ENCODE measurements around the gene TIGIT. TPM values are rescaled to one million over a fixed set of nuclear protein-coding genes. Genes with fewer than 3 reads are reported as not detected.

Gene TIGIT
- total and polyA plus RNA-seq, 3 experiments from 2014 or later, result 92.8 to 185 (median 185) TPM

GRCh38 chr3:114328345-114328744 lies 34.5 kb downstream of the TIGIT start:
- no peak overlapping the region for H3K4me3 ChIP-seq (ENCODE audit: low read length)
- H3K4me3 Mint-ChIP-seq, result peak overlapping the region in 2 of 7 donors; percentile 39 to 71
- H3K9me3 ChIP-seq (ENCODE audit: low read length), result no peaks in the 10 kb centered on the region
- no peaks in the 10 kb centered on the region for H3K9me3 Mint-ChIP-seq
- no peaks in the 10 kb centered on the region for H3K27me3 Mint-ChIP-seq
- peaks cover 3 to 15% (median 13%) of the 10 kb centered on the region in 3 donors for H3K36me3 Mint-ChIP-seq
- H3K27me3 ChIP-seq (ENCODE audit: insufficient read depth, low read length, poor library complexity, severe bottlenecking), result no peaks in the 10 kb centered on the region
- ChIA-PET CTCF (interaction anchor here (1.2 to 3.4 kb wide), 5 partner anchors 12 to 105 kb away, joined by 3 to 18 read pairs (median 4); no protein-coding TSS in a partner anchor), POLR2A (interaction anchor here (1.0 to 1.5 kb wide), 3 partner anchors 11 to 21 kb away, joined by 3 to 5 read pairs (median 4); no protein-coding TSS in a partner anchor)
- DNase-seq, result no peak
- no peak overlapping the region for H3K27ac ChIP-seq (ENCODE audit: low read depth, low read length)
- H3K4me1 Mint-ChIP-seq, result peaks cover 80 to 97% (median 96%) of the 10 kb centered on the region in 3 donors
- no peaks in the 10 kb centered on the region for H3K36me3 ChIP-seq (ENCODE audit: insufficient read depth, low read length)
- peaks cover 30% of the 10 kb centered on the region for H3K4me1 ChIP-seq (ENCODE audit: insufficient read depth, low read length)
- peak overlapping the region in 5 of 8 donors; percentile 13 to 87 (median 65) for H3K27ac Mint-ChIP-seq

DNA sequence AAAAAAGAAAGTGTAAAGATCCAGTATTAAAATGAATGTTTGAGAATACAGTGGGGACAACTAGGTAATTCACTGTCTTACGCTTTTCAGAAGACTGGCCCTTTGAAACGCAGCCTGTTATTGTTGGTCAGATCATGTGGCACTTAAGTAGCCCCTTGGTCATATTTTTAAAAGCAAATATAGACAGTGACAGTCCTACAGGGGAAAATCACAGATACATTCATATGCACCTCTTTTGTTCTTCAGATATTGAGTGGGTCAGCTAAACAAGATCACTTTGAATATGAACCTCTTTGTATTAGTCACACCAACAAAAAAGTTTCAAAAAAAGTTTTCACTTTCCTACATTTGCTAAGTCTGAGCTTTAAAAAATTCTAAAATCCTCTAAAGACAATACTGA lies 36.0 kb downstream of the TIGIT start:
- peaks cover 78 to 96% (median 95%) of the 10 kb centered on the region in 3 donors for H3K4me1 Mint-ChIP-seq
- H3K27ac ChIP-seq (ENCODE audit: low read depth, low read length), result no peak overlapping the region
- H3K4me3 ChIP-seq (ENCODE audit: low read length), result no peak overlapping the region
- H3K4me1 ChIP-seq (ENCODE audit: insufficient read depth, low read length), result peaks cover 32% of the 10 kb centered on the region
- no peaks in the 10 kb centered on the region for H3K27me3 Mint-ChIP-seq
- ChIA-PET POLR2A (interaction anchor here (1.3 kb wide), 1 partner anchor 16 kb away, joined by 7 read pairs; no protein-coding TSS in a partner anchor), CTCF (interaction anchor here (1.4 to 3.4 kb wide), 2 partner anchors 30 to 116 kb away, joined by 5 to 18 read pairs; no protein-coding TSS in a partner anchor)
- no peaks in the 10 kb centered on the region for H3K9me3 ChIP-seq (ENCODE audit: low read length)
- H3K36me3 ChIP-seq (ENCODE audit: insufficient read depth, low read length), result no peaks in the 10 kb centered on the region
- peak overlapping the region in 2 of 7 donors; percentile 17 to 24 for H3K4me3 Mint-ChIP-seq
- H3K36me3 Mint-ChIP-seq, result peaks cover 3 to 15% (median 10%) of the 10 kb centered on the region in 3 donors
- DNase-seq, result no peak
- H3K9me3 Mint-ChIP-seq, result no peaks in the 10 kb centered on the region
- H3K27me3 ChIP-seq (ENCODE audit: insufficient read depth, low read length, poor library complexity, severe bottlenecking), result no peaks in the 10 kb centered on the region
- peak overlapping the region in 4 of 8 donors; percentile 8 to 45 (median 23) for H3K27ac Mint-ChIP-seq

GRCh38 chr3:114331007-114331406 lies 37.2 kb downstream of the TIGIT start:
- peak overlapping the region in 1 of 7 donors; percentile 2 for H3K4me3 Mint-ChIP-seq
- H3K36me3 Mint-ChIP-seq, result peaks cover 3 to 15% (median 8%) of the 10 kb centered on the region in 3 donors
- H3K27ac ChIP-seq (ENCODE audit: low read depth, low read length), result no peak overlapping the region
- H3K4me1 Mint-ChIP-seq, result peaks cover 77 to 95% (median 95%) of the 10 kb centered on the region in 3 donors
- no peaks in the 10 kb centered on the region for H3K9me3 Mint-ChIP-seq
- H3K9me3 ChIP-seq (ENCODE audit: low read length), result no peaks in the 10 kb centered on the region
- ChIA-PET POLR2A (interaction anchor here (1.1 kb wide), 1 partner anchor 110 kb away, joined by 3 read pairs; no protein-coding TSS in a partner anchor), CTCF (no interaction called here)
- H3K4me1 ChIP-seq (ENCODE audit: insufficient read depth, low read length), result peaks cover 27% of the 10 kb centered on the region
- H3K4me3 ChIP-seq (ENCODE audit: low read length), result no peak overlapping the region
- no peak for DNase-seq
- no peaks in the 10 kb centered on the region for H3K27me3 ChIP-seq (ENCODE audit: insufficient read depth, low read length, poor library complexity, severe bottlenecking)
- no peaks in the 10 kb centered on the region for H3K27me3 Mint-ChIP-seq
- H3K36me3 ChIP-seq (ENCODE audit: insufficient read depth, low read length), result no peaks in the 10 kb centered on the region
- peak overlapping the region in 7 of 8 donors; percentile 9 to 89 (median 80) for H3K27ac Mint-ChIP-seq

- CTCF ChIA-PET, result no interaction called here
- no peak for DNase-seq
Observed at GRCh38 chr3:114331710-114332109, 37.9 kb downstream of the TIGIT start.

GRCh38 chr3:114332342-114333179 lies 38.7 kb downstream of the TIGIT start:
- H3K4me1 Mint-ChIP-seq, result peaks cover 72 to 94% (median 93%) of the 10 kb centered on the region in 3 donors
- H3K27me3 ChIP-seq (ENCODE audit: insufficient read depth, low read length, poor library complexity, severe bottlenecking), result no peaks in the 10 kb centered on the region
- ChIA-PET POLR2A (interaction anchor here (1.1 kb wide), 2 partner anchors 9 to 111 kb away, joined by 3 read pairs; no protein-coding TSS in a partner anchor), CTCF (interaction anchor here (1.2 to 4.8 kb wide), 2 partner anchors 8 to 41 kb away, joined by 4 to 29 read pairs; no protein-coding TSS in a partner anchor)
- no peaks in the 10 kb centered on the region for H3K36me3 ChIP-seq (ENCODE audit: insufficient read depth, low read length)
- H3K9me3 ChIP-seq (ENCODE audit: low read length), result no peaks in the 10 kb centered on the region
- peaks cover 19% of the 10 kb centered on the region for H3K4me1 ChIP-seq (ENCODE audit: insufficient read depth, low read length)
- no peaks in the 10 kb centered on the region for H3K9me3 Mint-ChIP-seq
- H3K27ac ChIP-seq (ENCODE audit: low read depth, low read length), result no peak overlapping the region
- no peak overlapping the region for H3K4me3 ChIP-seq (ENCODE audit: low read length)
- DNase-seq, result no peak
- H3K27me3 Mint-ChIP-seq, result no peaks in the 10 kb centered on the region
- H3K36me3 Mint-ChIP-seq, result peaks cover 4 to 18% (median 8%) of the 10 kb centered on the region in 3 donors
- peak overlapping the region; percentile 9 to 66 (median 49) for H3K4me3 Mint-ChIP-seq
- H3K27ac Mint-ChIP-seq, result peak overlapping the region; percentile 80 to 93 (median 89)

More at GRCh38 chr3:114331710-114332109, 37.9 kb downstream of the TIGIT start:
- Histone ChIP-seq H3K4me3 (ENCODE audit: low read length) (no peak overlapping the region), H3K36me3 (ENCODE audit: insufficient read depth, low read length) (no peaks in the 10 kb centered on the region), H3K9me3 (ENCODE audit: low read length) (no peaks in the 10 kb centered on the region), H3K4me1 (ENCODE audit: insufficient read depth, low read length) (peaks cover 26% of the 10 kb centered on the region), H3K27ac (ENCODE audit: low read depth, low read length) (no peak overlapping the region), H3K27me3 (ENCODE audit: insufficient read depth, low read length, poor library complexity, severe bottlenecking) (no peaks in the 10 kb centered on the region)
- Mint-ChIP-seq H3K4me3 (peak overlapping the region in 4 of 7 donors; percentile 10 to 59 (median 40)), H3K27me3 (no peaks in the 10 kb centered on the region), H3K4me1 (peaks cover 77 to 95% (median 95%) of the 10 kb centered on the region in 3 donors), H3K27ac (peak overlapping the region in 7 of 8 donors; percentile 80 to 93 (median 89)), H3K36me3 (peaks cover 4 to 16% (median 8%) of the 10 kb centered on the region in 3 donors), H3K9me3 (no peaks in the 10 kb centered on the region)
- POLR2A ChIA-PET, result interaction anchor here (1.1 kb wide), 2 partner anchors 8 to 111 kb away, joined by 3 read pairs; no protein-coding TSS in a partner anchor

DNA sequence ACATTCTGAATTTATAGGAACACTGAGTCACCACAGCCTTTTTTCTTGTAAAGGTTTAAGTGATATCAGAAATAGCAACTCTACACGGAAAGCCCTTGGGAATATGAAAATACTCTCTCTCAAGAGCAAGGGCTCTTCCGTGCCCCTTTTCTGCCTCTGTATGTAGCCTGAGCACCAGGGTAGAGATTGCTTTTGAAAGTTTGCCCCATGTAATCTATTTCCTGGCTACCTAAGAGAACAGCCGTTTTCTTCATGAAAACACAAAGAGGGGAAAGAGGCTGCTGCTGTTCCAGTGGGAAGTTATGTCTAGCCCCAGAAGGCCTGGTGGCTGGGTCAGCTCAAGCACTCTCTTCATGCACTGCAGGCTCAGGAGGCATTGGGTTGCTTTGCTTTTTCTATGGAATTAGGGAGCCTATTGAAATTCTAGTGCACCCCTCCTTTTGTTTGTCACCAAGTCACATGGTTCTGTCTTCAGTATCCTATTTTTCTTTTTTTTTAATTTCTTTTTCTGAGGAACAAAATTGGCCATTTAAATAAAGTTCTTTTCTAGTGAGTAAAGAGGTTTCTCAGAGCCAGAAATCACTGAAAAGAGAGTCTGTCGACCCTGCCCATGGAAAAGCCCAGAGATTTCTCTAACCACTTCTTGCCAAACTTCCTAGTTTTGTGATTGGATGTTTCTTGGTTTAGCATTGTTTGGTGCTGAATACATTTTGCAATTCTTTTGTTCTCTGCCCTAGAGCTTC lies 39.5 kb downstream of the TIGIT start:
- CTCF ChIA-PET, result interaction anchor here (1.2 to 4.8 kb wide), 5 partner anchors 9 to 42 kb away, joined by 3 to 29 read pairs (median 4); no protein-coding TSS in a partner anchor
- peak overlapping the region; percentile 80 to 93 (median 89) for H3K27ac Mint-ChIP-seq
- Histone ChIP-seq H3K27ac (ENCODE audit: low read depth, low read length) (no peak overlapping the region), H3K9me3 (ENCODE audit: low read length) (no peaks in the 10 kb centered on the region), H3K36me3 (ENCODE audit: insufficient read depth, low read length) (no peaks in the 10 kb centered on the region), H3K27me3 (ENCODE audit: insufficient read depth, low read length, poor library complexity, severe bottlenecking) (no peaks in the 10 kb centered on the region), H3K4me3 (ENCODE audit: low read length) (no peak overlapping the region), H3K4me1 (ENCODE audit: insufficient read depth, low read length) (peaks cover 19% of the 10 kb centered on the region)
- H3K4me1 Mint-ChIP-seq, result peaks cover 73 to 93% (median 92%) of the 10 kb centered on the region in 3 donors
- DNase-seq, result no peak
- peaks cover 4 to 22% (median 10%) of the 10 kb centered on the region in 3 donors for H3K36me3 Mint-ChIP-seq
- H3K4me3 Mint-ChIP-seq, result peak overlapping the region; percentile 11 to 69 (median 49)
- POLR2A ChIA-PET, result no interaction called here
- no peaks in the 10 kb centered on the region for H3K27me3 Mint-ChIP-seq
- H3K9me3 Mint-ChIP-seq, result no peaks in the 10 kb centered on the region

- peak overlapping the region; percentile 69 to 93 (median 87) for H3K27ac Mint-ChIP-seq
Observed at GRCh38 chr3:114333923-114334240, 40.1 kb downstream of the TIGIT start.

More at GRCh38 chr3:114333923-114334240, 40.1 kb downstream of the TIGIT start:
- Histone ChIP-seq H3K4me1 (ENCODE audit: insufficient read depth, low read length) (peaks cover 19% of the 10 kb centered on the region), H3K27me3 (ENCODE audit: insufficient read depth, low read length, poor library complexity, severe bottlenecking) (no peaks in the 10 kb centered on the region), H3K36me3 (ENCODE audit: insufficient read depth, low read length) (no peaks in the 10 kb centered on the region), H3K27ac (ENCODE audit: low read depth, low read length) (no peak overlapping the region), H3K9me3 (ENCODE audit: low read length) (no peaks in the 10 kb centered on the region), H3K4me3 (ENCODE audit: low read length) (no peak overlapping the region)
- H3K4me1 Mint-ChIP-seq, result peaks cover 70 to 93% (median 91%) of the 10 kb centered on the region in 3 donors
- no peaks in the 10 kb centered on the region for H3K27me3 Mint-ChIP-seq
- ChIA-PET CTCF (interaction anchor here (1.2 to 4.8 kb wide), 5 partner anchors 9 to 43 kb away, joined by 3 to 29 read pairs (median 4); no protein-coding TSS in a partner anchor), POLR2A (interaction anchor here (1.6 kb wide), 1 partner anchor 37 kb away, joined by 4 read pairs; no protein-coding TSS in a partner anchor)
- no peaks in the 10 kb centered on the region for H3K9me3 Mint-ChIP-seq
- H3K4me3 Mint-ChIP-seq, result peak overlapping the region in 3 of 7 donors; percentile 1 to 10 (median 8)
- no peak for DNase-seq
- peaks cover 4 to 18% (median 8%) of the 10 kb centered on the region in 3 donors for H3K36me3 Mint-ChIP-seq
